Measurements from ENCODE around the gene ARMC7. TPM values are rescaled to one million over a fixed set of nuclear protein-coding genes. Genes with fewer than 3 reads are reported as not detected.
A peak's percentile ranks its signal among the peaks of the same experiment; 100 is the strongest.

The ARMC7 gene
- total and polyA plus RNA-seq, 2 of the 13 experiments (the other 11 are each of a cell fraction or from before 2014, with no cell fraction given): 3.9 to 4.2 TPM

DNA sequence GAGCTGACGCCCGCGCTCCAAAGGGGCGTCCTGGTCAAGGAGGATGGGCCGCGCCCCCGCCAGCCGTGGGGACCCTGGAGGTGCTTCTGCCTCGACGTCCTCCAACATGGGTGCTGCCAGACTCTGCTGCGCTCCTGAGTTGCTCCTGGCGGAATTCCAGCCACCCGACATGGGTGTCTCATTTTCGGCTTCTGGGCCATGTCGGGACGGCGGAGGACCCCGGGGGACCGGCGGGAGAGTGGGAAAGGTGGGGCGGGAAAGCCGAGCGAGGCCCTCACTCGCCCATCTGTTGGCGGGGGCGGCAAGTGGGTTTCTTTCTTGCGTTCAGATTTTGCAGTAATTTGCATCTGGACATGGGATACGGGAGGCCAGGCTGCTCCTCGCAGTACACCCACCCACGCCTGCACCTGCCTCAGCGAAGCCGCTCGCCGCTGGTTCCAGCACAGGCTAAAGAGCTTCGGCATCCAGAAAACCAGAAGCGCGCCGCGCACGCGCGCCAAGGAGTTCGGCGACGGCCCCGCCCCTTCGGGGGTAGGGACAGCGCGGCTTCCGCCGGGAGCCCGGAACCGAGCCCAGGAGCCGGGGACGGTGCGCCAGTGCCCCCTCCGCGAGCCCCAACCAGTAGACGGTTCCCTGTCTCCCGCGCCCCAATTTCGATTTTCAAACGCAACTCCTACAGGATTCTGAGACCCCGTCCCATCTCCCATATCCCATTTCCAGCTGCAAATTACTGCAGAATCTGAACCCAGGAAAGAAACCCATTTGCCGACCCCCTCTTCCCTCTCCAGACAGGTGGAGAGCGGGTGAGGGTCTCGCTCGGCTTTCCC, at the start of gene ARMC7 (continued):
- TF ChIP-seq NR3C1 (CRISPR knock-in tag; IDR thresholded peaks at IDR 0.05) (peak; percentile 85; the same call in 1 of the 2 replicates), ZNF720 (CRISPR knock-in tag; IDR thresholded peaks at IDR 0.05) (0 out of 2 replicates have a peak, but pooled peaks have one; percentile 34), ZBTB38 (CRISPR knock-in tag; IDR thresholded peaks at IDR 0.05) (peak; percentile 39), PITX1 (CRISPR knock-in tag; IDR thresholded peaks at IDR 0.05) (peak; percentile 69; the same call in 1 of the 2 replicates), ZNF33B (CRISPR knock-in tag; IDR thresholded peaks at IDR 0.05) (0 out of 2 replicates have a peak, but pooled peaks have one; percentile 27), ZNF816 (CRISPR knock-in tag; IDR thresholded peaks at IDR 0.05; ENCODE audit: borderline replicate concordance) (peak; percentile 67; the same call in 1 of the 2 replicates), MIXL1 (CRISPR knock-in tag; IDR thresholded peaks at IDR 0.05) (no peak; the same call in 1 of the 2 replicates), MYNN (CRISPR knock-in tag; IDR thresholded peaks at IDR 0.05; ENCODE audit: low read depth) (0 out of 2 replicates have a peak, but pooled peaks have one; percentile 36), POGZ (CRISPR knock-in tag; IDR thresholded peaks at IDR 0.05) (peak; percentile 36; the same call in 1 of the 2 replicates), RORA (CRISPR knock-in tag; IDR thresholded peaks at IDR 0.05) (0 out of 2 replicates have a peak, but pooled peaks have one; percentile 44)
- TF ChIP-seq, protein P1, sequence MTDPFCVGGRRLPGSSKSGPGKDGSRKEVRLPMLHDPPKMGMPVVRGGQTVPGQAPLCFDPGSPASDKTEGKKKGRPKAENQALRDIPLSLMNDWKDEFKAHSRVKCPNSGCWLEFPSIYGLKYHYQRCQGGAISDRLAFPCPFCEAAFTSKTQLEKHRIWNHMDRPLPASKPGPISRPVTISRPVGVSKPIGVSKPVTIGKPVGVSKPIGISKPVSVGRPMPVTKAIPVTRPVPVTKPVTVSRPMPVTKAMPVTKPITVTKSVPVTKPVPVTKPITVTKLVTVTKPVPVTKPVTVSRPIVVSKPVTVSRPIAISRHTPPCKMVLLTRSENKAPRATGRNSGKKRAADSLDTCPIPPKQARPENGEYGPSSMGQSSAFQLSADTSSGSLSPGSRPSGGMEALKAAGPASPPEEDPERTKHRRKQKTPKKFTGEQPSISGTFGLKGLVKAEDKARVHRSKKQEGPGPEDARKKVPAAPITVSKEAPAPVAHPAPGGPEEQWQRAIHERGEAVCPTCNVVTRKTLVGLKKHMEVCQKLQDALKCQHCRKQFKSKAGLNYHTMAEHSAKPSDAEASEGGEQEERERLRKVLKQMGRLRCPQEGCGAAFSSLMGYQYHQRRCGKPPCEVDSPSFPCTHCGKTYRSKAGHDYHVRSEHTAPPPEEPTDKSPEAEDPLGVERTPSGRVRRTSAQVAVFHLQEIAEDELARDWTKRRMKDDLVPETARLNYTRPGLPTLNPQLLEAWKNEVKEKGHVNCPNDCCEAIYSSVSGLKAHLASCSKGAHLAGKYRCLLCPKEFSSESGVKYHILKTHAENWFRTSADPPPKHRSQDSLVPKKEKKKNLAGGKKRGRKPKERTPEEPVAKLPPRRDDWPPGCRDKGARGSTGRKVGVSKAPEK (CRISPR knock-in tag; IDR thresholded peaks at IDR 0.05; ENCODE audit: borderline replicate concordance): no peak; the same call in 1 of the 2 replicates
- TF ChIP-seq, protein P2, sequence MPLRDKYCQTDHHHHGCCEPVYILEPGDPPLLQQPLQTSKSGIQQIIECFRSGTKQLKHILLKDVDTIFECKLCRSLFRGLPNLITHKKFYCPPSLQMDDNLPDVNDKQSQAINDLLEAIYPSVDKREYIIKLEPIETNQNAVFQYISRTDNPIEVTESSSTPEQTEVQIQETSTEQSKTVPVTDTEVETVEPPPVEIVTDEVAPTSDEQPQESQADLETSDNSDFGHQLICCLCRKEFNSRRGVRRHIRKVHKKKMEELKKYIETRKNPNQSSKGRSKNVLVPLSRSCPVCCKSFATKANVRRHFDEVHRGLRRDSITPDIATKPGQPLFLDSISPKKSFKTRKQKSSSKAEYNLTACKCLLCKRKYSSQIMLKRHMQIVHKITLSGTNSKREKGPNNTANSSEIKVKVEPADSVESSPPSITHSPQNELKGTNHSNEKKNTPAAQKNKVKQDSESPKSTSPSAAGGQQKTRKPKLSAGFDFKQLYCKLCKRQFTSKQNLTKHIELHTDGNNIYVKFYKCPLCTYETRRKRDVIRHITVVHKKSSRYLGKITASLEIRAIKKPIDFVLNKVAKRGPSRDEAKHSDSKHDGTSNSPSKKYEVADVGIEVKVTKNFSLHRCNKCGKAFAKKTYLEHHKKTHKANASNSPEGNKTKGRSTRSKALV (CRISPR knock-in tag; IDR thresholded peaks at IDR 0.05): peak; percentile 33; the same call in 1 of the 2 replicates
- TF ChIP-seq, protein P3, sequence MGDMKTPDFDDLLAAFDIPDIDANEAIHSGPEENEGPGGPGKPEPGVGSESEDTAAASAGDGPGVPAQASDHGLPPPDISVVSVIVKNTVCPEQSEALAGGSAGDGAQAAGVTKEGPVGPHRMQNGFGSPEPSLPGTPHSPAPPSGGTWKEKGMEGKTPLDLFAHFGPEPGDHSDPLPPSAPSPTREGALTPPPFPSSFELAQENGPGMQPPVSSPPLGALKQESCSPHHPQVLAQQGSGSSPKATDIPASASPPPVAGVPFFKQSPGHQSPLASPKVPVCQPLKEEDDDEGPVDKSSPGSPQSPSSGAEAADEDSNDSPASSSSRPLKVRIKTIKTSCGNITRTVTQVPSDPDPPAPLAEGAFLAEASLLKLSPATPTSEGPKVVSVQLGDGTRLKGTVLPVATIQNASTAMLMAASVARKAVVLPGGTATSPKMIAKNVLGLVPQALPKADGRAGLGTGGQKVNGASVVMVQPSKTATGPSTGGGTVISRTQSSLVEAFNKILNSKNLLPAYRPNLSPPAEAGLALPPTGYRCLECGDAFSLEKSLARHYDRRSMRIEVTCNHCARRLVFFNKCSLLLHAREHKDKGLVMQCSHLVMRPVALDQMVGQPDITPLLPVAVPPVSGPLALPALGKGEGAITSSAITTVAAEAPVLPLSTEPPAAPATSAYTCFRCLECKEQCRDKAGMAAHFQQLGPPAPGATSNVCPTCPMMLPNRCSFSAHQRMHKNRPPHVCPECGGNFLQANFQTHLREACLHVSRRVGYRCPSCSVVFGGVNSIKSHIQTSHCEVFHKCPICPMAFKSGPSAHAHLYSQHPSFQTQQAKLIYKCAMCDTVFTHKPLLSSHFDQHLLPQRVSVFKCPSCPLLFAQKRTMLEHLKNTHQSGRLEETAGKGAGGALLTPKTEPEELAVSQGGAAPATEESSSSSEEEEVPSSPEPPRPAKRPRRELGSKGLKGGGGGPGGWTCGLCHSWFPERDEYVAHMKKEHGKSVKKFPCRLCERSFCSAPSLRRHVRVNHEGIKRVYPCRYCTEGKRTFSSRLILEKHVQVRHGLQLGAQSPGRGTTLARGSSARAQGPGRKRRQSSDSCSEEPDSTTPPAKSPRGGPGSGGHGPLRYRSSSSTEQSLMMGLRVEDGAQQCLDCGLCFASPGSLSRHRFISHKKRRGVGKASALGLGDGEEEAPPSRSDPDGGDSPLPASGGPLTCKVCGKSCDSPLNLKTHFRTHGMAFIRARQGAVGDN (CRISPR knock-in tag; IDR thresholded peaks at IDR 0.05): peak; percentile 95
- TF ChIP-seq, protein P4, sequence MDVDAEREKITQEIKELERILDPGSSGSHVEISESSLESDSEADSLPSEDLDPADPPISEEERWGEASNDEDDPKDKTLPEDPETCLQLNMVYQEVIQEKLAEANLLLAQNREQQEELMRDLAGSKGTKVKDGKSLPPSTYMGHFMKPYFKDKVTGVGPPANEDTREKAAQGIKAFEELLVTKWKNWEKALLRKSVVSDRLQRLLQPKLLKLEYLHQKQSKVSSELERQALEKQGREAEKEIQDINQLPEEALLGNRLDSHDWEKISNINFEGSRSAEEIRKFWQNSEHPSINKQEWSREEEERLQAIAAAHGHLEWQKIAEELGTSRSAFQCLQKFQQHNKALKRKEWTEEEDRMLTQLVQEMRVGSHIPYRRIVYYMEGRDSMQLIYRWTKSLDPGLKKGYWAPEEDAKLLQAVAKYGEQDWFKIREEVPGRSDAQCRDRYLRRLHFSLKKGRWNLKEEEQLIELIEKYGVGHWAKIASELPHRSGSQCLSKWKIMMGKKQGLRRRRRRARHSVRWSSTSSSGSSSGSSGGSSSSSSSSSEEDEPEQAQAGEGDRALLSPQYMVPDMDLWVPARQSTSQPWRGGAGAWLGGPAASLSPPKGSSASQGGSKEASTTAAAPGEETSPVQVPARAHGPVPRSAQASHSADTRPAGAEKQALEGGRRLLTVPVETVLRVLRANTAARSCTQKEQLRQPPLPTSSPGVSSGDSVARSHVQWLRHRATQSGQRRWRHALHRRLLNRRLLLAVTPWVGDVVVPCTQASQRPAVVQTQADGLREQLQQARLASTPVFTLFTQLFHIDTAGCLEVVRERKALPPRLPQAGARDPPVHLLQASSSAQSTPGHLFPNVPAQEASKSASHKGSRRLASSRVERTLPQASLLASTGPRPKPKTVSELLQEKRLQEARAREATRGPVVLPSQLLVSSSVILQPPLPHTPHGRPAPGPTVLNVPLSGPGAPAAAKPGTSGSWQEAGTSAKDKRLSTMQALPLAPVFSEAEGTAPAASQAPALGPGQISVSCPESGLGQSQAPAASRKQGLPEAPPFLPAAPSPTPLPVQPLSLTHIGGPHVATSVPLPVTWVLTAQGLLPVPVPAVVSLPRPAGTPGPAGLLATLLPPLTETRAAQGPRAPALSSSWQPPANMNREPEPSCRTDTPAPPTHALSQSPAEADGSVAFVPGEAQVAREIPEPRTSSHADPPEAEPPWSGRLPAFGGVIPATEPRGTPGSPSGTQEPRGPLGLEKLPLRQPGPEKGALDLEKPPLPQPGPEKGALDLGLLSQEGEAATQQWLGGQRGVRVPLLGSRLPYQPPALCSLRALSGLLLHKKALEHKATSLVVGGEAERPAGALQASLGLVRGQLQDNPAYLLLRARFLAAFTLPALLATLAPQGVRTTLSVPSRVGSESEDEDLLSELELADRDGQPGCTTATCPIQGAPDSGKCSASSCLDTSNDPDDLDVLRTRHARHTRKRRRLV (CRISPR knock-in tag; IDR thresholded peaks at IDR 0.05): no peak
